GM12892 (cell line): ENCODE data around the gene TOP3A.

Experiments used
- POLR2A ChIP-seq: IDR thresholded peaks from 2 replicates; pipeline ENCODE4 v1.6.1; 2011; ENCODE audit warnings: low read depth, low read length, control low read depth
- POLR2AphosphoS5 ChIP-seq: IDR thresholded peaks from 2 replicates; pipeline ENCODE4 v1.6.1; 2011; ENCODE audit warnings: low read depth, low read length, control low read depth

DNA sequence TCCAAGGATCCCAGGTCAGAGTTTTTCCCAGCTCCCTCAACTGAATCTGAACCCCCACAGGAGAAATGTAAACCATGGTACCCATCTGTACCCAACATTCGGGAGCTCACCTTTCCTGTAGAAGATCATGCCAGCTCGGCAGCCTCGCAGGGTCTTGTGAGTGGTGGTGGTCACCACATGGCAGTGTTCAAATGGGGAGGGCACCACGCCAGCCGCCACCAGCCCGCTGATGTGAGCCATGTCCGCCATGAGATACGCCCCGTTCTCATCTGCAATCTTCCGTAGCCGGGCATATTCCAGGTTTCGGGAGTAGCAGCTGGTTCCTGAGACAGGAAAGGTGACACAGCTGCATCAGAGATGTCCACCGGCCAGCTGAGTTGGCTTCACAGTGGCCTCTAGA is 25.1 kb upstream of the TOP3A start:
- no peak for TF ChIP-seq POLR2A
- TF ChIP-seq POLR2AphosphoS5 = no peak
